B cell (primary cell): ENCODE measurements around the gene CNTNAP2. TPM values are rescaled to one million over a fixed set of nuclear protein-coding genes. Genes with fewer than 3 reads are reported as not detected.

Experiments
- ATAC-seq: fragments of 200-7000 bp; cut with Tn5 transposase; one replicate; pipeline ENCODE4 v1.10.0; 2021; ENCODE audit warnings: low read depth, mild to moderate bottlenecking, moderate number of reproducible peaks, moderate library complexity
- CTCF ChIA-PET: fragments of 350-600 bp; sonication (Branson Sonifier 250); formaldehyde crosslinking; loops from one replicate; lab custom pipeline; 2021; ENCODE audit warnings: antibody characterized with exemption, inconsistent platforms; lab: Charles Lee
- POLR2A ChIA-PET: fragments of 350-600 bp; sonication (Branson Sonifier 250); formaldehyde crosslinking; loops from one replicate; lab custom pipeline; 2021; ENCODE audit warnings: antibody characterized with exemption; lab: Charles Lee
- DNase-seq: peaks from one replicate; pipeline ENCODE4 v3.0.0; 2013
- H2AFZ ChIP-seq: 2 replicates; pipeline ENCODE4 v1.6.1; 2012; ENCODE audit warnings: mild to moderate bottlenecking, low read depth, low read length; ENCODE audit not compliant: insufficient read depth, poor library complexity, severe bottlenecking
- H3K27ac ChIP-seq, 2 donors: 1 replicate in 1 of 2; 2 replicates in 1 of 2; pipeline ENCODE4 v1.5.1; 2012 to 2013; ENCODE audit warnings: low read length in 2 of 2, mild to moderate bottlenecking in 2 of 2, moderate library complexity in 1 of 2
- H3K27me3 ChIP-seq, 4 experiments: fragments of 200-600 bp in 1 of 4; sonication (generic) in 1 of 4; replicated peaks in 1 of 4; 1 replicate in 2 of 4; 2 replicates in 2 of 4; pipeline versions ENCODE4 v1.6.1 to v1.7.0; 2013 to 2016; ENCODE audit warnings: low read length in 3 of 4, mild to moderate bottlenecking in 2 of 4, mixed read lengths in 1 of 4, moderate library complexity in 1 of 4; ENCODE audit not compliant: insufficient read depth in 4 of 4, control insufficient read depth in 3 of 4; ENCODE audit errors: control extremely low read depth in 1 of 4
- H3K36me3 ChIP-seq, 2 experiments: replicated peaks in 1 of 2; 1 replicate in 1 of 2; 2 replicates in 1 of 2; pipeline versions ENCODE4 v1.6.1 to v1.7.1; 2013; ENCODE audit warnings: low read length in 1 of 2; ENCODE audit not compliant: insufficient read depth in 2 of 2, control insufficient read depth in 1 of 2; ENCODE audit errors: control extremely low read depth in 1 of 2, extremely low read depth in 1 of 2
- H3K4me1 ChIP-seq, 2 donors: fragments of 200-600 bp in 1 of 2; sonication (generic) in 1 of 2; 1 replicate in 1 of 2; 2 replicates in 1 of 2; pipeline versions ENCODE4 v1.5.1 to v1.6.1; 2013 to 2017; ENCODE audit warnings: low read length in 2 of 2; ENCODE audit not compliant: control insufficient read depth in 2 of 2, insufficient read depth in 2 of 2
- H3K4me2 ChIP-seq: replicated peaks from 2 replicates; pipeline ENCODE3; 2012; ENCODE audit warnings: mild to moderate bottlenecking, low read depth, low read length; ENCODE audit not compliant: poor library complexity, severe bottlenecking
- H3K4me3 ChIP-seq, 5 experiments: fragments of 200-600 bp in 1 of 5; sonication (generic) in 1 of 5; 1 replicate in 3 of 5; 2 replicates in 2 of 5; pipeline versions ENCODE4 v1.5.1 to v1.7.0; 2011 to 2016; ENCODE audit warnings: low read length in 4 of 5, mild to moderate bottlenecking in 4 of 5, low read depth in 2 of 5, control low read depth in 1 of 5, moderate library complexity in 1 of 5; ENCODE audit not compliant: insufficient read depth in 1 of 5; ENCODE audit errors: control extremely low read depth in 1 of 5, extremely low read depth in 1 of 5
- H3K79me2 ChIP-seq: fragments of 200-600 bp; sonication (generic); one replicate; pipeline ENCODE4 v1.6.0; 2016; ENCODE audit warnings: low read length; ENCODE audit not compliant: control insufficient read depth, insufficient read depth
- H3K9ac ChIP-seq: fragments of 200-600 bp; sonication (generic); 2 replicates; pipeline ENCODE4 v1.6.1; 2017; ENCODE audit warnings: mild to moderate bottlenecking, low read length, moderate library complexity
- H3K9me3 ChIP-seq, 3 donors: one replicate each; pipeline versions ENCODE4 v1.6.1 to v1.7.1; 2013; ENCODE audit warnings: low read length in 2 of 3; ENCODE audit not compliant: control insufficient read depth in 2 of 3, insufficient read depth in 1 of 3; ENCODE audit errors: control extremely low read depth in 1 of 3
- H4K20me1 ChIP-seq: 2 replicates; pipeline ENCODE4 v1.6.0; 2012; ENCODE audit warnings: mild to moderate bottlenecking, low read length; ENCODE audit not compliant: insufficient read depth, control insufficient read depth, poor library complexity, severe bottlenecking
- H3K27ac Mint-ChIP-seq: one replicate; pipeline ENCODE4 v1.8.0; 2021; ENCODE audit warnings: mixed read lengths
- H3K27me3 Mint-ChIP-seq: one replicate; pipeline ENCODE4 v1.8.0; 2021; ENCODE audit warnings: mixed read lengths
- H3K4me1 Mint-ChIP-seq: one replicate; pipeline ENCODE4 v1.8.0; 2021; ENCODE audit warnings: mixed read lengths
- H3K4me3 Mint-ChIP-seq: one replicate; pipeline ENCODE4 v1.8.0; 2021; ENCODE audit warnings: mixed read lengths
- H3K9me3 Mint-ChIP-seq: one replicate; pipeline ENCODE4 v1.8.0; 2022; ENCODE audit warnings: mixed read lengths; ENCODE audit not compliant: insufficient read depth
- EZH2 ChIP-seq: IDR thresholded peaks from 2 replicates; pipeline ENCODE4 v1.6.1; 2012; ENCODE audit warnings: borderline replicate concordance, low read depth, mild to moderate bottlenecking, moderate library complexity, low read length; ENCODE audit not compliant: insufficient read depth, poor library complexity, severe bottlenecking
- WGBS: methylation state at CpG from one replicate; pipeline ENCODE4 v1.1.5; 2013; ENCODE audit warnings: missing lambda C conversion rate; ENCODE audit not compliant: insufficient coverage; 5-methylcytosine and 5-hydroxymethylcytosine counted together
- intact Hi-C: fragments of 100-400 bp; cut with micrococcal nuclease; formaldehyde crosslinking; loops from one replicate; pipeline ENCODE4 v1.10.0; 2022
- polyA plus RNA-seq: library from polyadenylated mRNA; depleted of rRNA; stranded (reverse); fragments of >200 nt; gene quantifications from 2 replicates; pipeline ENCODE4 v1.2.3, GENCODE V29; 2012
- total RNA-seq, 2 donors: library from RNA; stranded (reverse); fragments of 120-200 nt in 1 of 2; gene quantifications; 1 replicate in 1 of 2; 2 replicates in 1 of 2; pipeline versions ENCODE4 v1.2.3 to v1.2.4, GENCODE V29; 2013 to 2022
- TF ChIP-seq, protein P1 (sequence below): fragments of 200-600 bp; IDR thresholded peaks from one replicate; pipeline ENCODE4 v1.8.0; 2022; ENCODE audit warnings: antibody characterized with exemption, mild to moderate bottlenecking

Gene CNTNAP2
- total and polyA plus RNA-seq, 2 donors (not counting 1 experiment from before 2014, with no cell fraction given): 7.4 to 16.6 TPM

DNA sequence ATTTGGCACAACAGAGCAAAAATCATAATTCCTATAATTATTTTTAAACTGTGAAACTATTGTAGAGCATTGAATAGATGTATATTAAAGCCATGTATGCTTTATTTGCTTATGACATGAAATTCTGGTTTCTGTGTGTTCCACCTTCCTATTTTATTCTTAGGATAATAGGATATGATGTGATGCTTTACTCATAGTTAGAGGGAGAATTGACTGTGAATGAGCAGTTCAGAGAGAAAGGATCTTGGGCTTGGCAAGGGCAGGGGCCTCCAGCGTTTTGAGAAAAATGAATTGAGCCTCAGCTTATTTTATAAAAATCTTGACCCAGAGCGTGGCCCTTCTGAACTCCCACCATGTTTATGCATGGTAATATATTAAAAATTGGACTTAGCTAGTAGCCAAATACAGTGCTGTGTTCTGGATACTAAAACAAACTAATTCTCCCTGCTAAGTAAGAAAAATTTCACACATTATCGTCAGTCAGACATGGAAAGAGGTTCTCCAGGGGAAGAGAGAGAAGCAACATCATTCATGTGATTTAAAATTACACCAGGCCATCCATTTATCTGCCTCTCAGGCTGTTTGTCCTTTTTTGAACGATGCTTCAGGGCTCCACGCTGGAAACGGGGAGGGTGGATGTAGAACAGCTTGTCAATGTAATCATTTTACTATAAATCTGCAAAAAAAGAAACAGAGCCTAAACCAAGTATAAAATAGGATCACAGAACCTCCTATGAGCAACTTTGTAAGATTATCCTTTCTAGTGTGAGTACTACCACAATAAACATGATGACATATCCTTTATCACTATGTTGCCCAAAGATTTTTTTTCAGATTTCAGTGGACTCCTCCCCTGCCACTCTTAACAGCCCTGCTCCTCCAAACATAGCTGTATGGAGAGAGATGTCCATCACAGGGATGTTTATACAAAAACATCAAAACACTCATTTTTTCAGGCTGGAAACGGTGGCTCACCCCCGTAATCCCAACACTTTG lies 2215.9 kb downstream of the CNTNAP2 start:
- Mint-ChIP-seq H3K27ac (no peak overlapping the region), H3K27me3 (peaks cover 9% of the 10 kb centered on the region), H3K4me3 (no peak overlapping the region), H3K4me1 (no peaks in the 10 kb centered on the region), H3K9me3 (peaks cover 6% of the 10 kb centered on the region)
- CTCF ChIA-PET: no interaction called here
- H3K27me3 ChIP-seq: peaks cover 0 to 7% (median 2%) of the 10 kb centered on the region in 4 experiments
- ATAC-seq (no peak), DNase-seq (no peak)
- H3K4me1 ChIP-seq: no peaks in the 10 kb centered on the region
- no peaks in the 10 kb centered on the region for H4K20me1 ChIP-seq
- H3K4me2 ChIP-seq: no peak overlapping the region
- H3K4me3 ChIP-seq: no peak overlapping the region
- H3K79me2 ChIP-seq: no peaks in the 10 kb centered on the region
- no peak overlapping the region for H2AFZ ChIP-seq
- H3K27ac ChIP-seq: no peak overlapping the region
- intact Hi-C loops: no loop called here
- H3K9me3 ChIP-seq: peaks cover 0 to 4% (median 0%) of the 10 kb centered on the region in 3 donors
- H3K36me3 ChIP-seq: no peaks in the 10 kb centered on the region
- no peak for TF ChIP-seq EZH2
- TF ChIP-seq, protein P1, sequence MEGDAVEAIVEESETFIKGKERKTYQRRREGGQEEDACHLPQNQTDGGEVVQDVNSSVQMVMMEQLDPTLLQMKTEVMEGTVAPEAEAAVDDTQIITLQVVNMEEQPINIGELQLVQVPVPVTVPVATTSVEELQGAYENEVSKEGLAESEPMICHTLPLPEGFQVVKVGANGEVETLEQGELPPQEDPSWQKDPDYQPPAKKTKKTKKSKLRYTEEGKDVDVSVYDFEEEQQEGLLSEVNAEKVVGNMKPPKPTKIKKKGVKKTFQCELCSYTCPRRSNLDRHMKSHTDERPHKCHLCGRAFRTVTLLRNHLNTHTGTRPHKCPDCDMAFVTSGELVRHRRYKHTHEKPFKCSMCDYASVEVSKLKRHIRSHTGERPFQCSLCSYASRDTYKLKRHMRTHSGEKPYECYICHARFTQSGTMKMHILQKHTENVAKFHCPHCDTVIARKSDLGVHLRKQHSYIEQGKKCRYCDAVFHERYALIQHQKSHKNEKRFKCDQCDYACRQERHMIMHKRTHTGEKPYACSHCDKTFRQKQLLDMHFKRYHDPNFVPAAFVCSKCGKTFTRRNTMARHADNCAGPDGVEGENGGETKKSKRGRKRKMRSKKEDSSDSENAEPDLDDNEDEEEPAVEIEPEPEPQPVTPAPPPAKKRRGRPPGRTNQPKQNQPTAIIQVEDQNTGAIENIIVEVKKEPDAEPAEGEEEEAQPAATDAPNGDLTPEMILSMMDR: no peak
- POLR2A ChIA-PET: no interaction called here
- WGBS: no CpG with 5 or more reads among the region's 8 CpGs
- H3K9ac ChIP-seq: no peak overlapping the region

DNA sequence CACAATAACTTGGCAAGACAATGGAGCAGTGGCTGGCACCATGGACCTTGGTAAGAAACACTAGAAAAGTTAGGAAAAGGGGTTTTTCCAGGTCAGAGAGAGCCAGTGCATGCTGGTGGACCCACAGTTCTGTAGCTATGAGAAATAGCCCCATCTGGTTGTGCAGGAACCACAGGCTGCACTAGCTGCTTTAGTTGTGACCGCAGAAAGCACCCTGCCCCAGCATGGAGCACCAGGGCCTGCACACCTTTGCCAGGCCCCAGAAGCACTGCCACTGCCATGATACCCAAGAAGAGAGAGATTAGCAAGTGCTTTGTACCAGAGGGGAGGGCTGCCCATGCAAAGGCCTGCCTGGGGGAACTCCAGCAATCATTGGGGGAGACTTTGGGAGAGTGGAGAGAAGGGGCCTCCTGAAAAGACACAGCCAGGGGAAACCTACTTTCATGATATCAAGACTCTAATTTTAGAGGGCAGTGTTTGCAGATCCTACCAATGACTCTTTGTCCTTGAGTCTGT lies 2217.9 kb downstream of the CNTNAP2 start:
- peaks cover 6% of the 10 kb centered on the region for H3K9me3 Mint-ChIP-seq
- intact Hi-C loops: no loop called here
- no peak overlapping the region for H3K27ac ChIP-seq
- H3K9me3 ChIP-seq: peaks cover 0 to 4% (median 0%) of the 10 kb centered on the region in 3 donors
- ChIA-PET POLR2A (no interaction called here), CTCF (no interaction called here)
- ATAC-seq (no peak), DNase-seq (no peak)
- H3K4me3 Mint-ChIP-seq: no peak overlapping the region
- peaks cover 14% of the 10 kb centered on the region for H3K4me1 Mint-ChIP-seq
- no peak overlapping the region for H3K27ac Mint-ChIP-seq
- H3K79me2 ChIP-seq: no peaks in the 10 kb centered on the region
- H3K4me3 ChIP-seq: no peak overlapping the region
- H3K4me2 ChIP-seq: no peak overlapping the region
- no peaks in the 10 kb centered on the region for H4K20me1 ChIP-seq
- no peaks in the 10 kb centered on the region for H3K36me3 ChIP-seq
- H3K9ac ChIP-seq: no peak overlapping the region
- H3K27me3 ChIP-seq: peaks cover 0 to 19% (median 9%) of the 10 kb centered on the region in 4 experiments
- 100% methylated on average over 1 of the region's 1 CpG for WGBS
- peaks cover 19% of the 10 kb centered on the region for H3K27me3 Mint-ChIP-seq
- TF ChIP-seq, protein P1: no peak
- TF ChIP-seq EZH2: no peak
- peaks cover 12% of the 10 kb centered on the region in 2 donors for H3K4me1 ChIP-seq
- no peak overlapping the region for H2AFZ ChIP-seq
